Measurements from ENCODE around the gene HDHD5. TPM values are rescaled to one million over a fixed set of nuclear protein-coding genes. Genes with fewer than 3 reads are reported as not detected.

HDHD5 gene
- total RNA-seq, 1 experiment from 2014 or later, result 37.2 TPM

DNA sequence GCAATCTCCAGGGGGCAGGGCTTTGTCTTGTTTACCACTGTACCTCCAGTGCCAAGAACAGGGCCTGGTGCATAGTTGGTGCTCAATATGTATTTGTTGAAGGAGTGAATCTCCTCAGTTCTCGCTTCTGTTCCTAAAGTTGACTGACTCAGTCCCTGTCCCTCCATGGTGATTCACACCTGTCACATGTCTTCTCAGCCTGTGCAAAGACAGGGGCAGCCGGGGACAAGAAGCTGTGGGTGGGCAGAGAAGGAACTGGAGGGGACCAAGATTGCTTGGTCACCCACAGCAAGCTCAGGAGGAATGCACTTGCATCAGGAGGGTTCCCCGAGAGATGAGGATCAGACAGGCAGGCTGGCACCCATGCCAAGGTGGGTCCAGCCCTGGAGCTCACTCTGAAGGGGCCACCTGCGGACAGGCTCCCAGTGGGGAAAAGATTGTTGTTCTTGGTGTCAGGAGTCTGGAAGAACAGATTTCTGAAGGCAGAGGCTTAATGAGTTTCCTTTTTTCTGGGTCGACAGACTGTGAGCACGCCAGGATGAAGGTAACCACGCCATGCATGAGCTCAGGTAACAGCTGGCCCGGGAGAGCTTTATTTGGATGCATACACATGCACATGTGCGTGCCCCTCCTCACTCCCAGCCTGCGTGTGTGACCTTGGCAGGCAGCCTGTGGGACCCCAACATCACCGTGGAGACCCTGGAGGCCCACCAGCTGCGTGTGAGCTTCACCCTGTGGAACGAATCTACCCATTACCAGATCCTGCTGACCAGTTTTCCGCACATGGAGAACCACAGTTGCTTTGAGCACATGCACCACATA, 57.4 kb downstream of the HDHD5 start:
- Histone ChIP-seq H3K27me3 (ENCODE audit: control insufficient read depth, insufficient read depth, low read length) (no peaks in the 10 kb centered on the region), H3K36me3 (ENCODE audit: control insufficient read depth, insufficient read depth, low read length) (no peaks in the 10 kb centered on the region), H3K4me1 (ENCODE audit: control insufficient read depth, insufficient read depth, low read length) (no peaks in the 10 kb centered on the region), H3K27ac (ENCODE audit: low read length) (no peak overlapping the region), H3K4me3 (ENCODE audit: low read depth in 2 of 2, low read length in 2 of 2) (no peak overlapping the region), H3K9me3 (ENCODE audit: control insufficient read depth, insufficient read depth, low read depth, low read length) (no peaks in the 10 kb centered on the region)
- CTCF ChIA-PET, result no interaction called here
- no peak for ATAC-seq
- in situ Hi-C loops (cut with HindIII; ENCODE audit: low pct_unique_long_range_greater_than_20kb, low sequenced_read_pairs), result no loop called here
- TF ChIP-seq TCF7L2 (IDR thresholded peaks at IDR 0.05; ENCODE audit: low read depth, low read length), result no peak
- TF ChIP-seq, protein P1, sequence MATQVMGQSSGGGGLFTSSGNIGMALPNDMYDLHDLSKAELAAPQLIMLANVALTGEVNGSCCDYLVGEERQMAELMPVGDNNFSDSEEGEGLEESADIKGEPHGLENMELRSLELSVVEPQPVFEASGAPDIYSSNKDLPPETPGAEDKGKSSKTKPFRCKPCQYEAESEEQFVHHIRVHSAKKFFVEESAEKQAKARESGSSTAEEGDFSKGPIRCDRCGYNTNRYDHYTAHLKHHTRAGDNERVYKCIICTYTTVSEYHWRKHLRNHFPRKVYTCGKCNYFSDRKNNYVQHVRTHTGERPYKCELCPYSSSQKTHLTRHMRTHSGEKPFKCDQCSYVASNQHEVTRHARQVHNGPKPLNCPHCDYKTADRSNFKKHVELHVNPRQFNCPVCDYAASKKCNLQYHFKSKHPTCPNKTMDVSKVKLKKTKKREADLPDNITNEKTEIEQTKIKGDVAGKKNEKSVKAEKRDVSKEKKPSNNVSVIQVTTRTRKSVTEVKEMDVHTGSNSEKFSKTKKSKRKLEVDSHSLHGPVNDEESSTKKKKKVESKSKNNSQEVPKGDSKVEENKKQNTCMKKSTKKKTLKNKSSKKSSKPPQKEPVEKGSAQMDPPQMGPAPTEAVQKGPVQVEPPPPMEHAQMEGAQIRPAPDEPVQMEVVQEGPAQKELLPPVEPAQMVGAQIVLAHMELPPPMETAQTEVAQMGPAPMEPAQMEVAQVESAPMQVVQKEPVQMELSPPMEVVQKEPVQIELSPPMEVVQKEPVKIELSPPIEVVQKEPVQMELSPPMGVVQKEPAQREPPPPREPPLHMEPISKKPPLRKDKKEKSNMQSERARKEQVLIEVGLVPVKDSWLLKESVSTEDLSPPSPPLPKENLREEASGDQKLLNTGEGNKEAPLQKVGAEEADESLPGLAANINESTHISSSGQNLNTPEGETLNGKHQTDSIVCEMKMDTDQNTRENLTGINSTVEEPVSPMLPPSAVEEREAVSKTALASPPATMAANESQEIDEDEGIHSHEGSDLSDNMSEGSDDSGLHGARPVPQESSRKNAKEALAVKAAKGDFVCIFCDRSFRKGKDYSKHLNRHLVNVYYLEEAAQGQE (IDR thresholded peaks at IDR 0.05; ENCODE audit: insufficient read depth in 1 of 2, low read depth in 2 of 2, low read length in 1 of 2), result no peak
- no peak for TF ChIP-seq POLR2AphosphoS5 (IDR thresholded peaks at IDR 0.05; ENCODE audit: low read depth, low read length)
- TF ChIP-seq SIN3A (IDR thresholded peaks at IDR 0.05; ENCODE audit: borderline replicate concordance, insufficient read depth, low read depth, low read length), result no peak
- TF ChIP-seq, protein P2, sequence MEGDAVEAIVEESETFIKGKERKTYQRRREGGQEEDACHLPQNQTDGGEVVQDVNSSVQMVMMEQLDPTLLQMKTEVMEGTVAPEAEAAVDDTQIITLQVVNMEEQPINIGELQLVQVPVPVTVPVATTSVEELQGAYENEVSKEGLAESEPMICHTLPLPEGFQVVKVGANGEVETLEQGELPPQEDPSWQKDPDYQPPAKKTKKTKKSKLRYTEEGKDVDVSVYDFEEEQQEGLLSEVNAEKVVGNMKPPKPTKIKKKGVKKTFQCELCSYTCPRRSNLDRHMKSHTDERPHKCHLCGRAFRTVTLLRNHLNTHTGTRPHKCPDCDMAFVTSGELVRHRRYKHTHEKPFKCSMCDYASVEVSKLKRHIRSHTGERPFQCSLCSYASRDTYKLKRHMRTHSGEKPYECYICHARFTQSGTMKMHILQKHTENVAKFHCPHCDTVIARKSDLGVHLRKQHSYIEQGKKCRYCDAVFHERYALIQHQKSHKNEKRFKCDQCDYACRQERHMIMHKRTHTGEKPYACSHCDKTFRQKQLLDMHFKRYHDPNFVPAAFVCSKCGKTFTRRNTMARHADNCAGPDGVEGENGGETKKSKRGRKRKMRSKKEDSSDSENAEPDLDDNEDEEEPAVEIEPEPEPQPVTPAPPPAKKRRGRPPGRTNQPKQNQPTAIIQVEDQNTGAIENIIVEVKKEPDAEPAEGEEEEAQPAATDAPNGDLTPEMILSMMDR (IDR thresholded peaks at IDR 0.05), result no peak
- intact Hi-C loops (cut with micrococcal nuclease; ENCODE audit: unreplicated experiment), result no loop called here
- no peak for DNase-seq (ENCODE audit: low read depth, low spot score)
- no TSS peak for BruUV-seq (replicated peaks)
- POLR2A ChIA-PET, result no interaction called here

DNA sequence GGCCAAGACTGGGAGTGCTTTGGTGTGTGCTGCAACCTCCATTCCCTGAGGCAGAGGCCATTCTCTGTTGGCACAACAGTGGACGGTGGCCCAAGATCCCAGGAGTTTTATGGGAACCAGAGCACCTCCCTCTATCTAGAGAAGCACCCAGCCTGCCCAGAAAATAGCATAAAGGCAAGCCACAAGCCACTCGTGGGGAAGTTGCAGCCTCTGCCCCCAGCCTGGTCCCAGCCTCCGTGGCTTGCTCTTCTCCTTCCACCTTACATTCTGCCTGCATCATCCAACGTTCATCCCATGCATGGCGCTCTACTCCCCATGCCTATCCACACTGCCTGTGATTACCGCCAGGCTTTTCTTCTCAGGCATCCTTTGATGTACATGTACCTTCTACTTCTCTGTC, 58.5 kb downstream of the HDHD5 start:
- in situ Hi-C loops (cut with HindIII; ENCODE audit: low pct_unique_long_range_greater_than_20kb, low sequenced_read_pairs) (no loop called here), intact Hi-C loops (cut with micrococcal nuclease; ENCODE audit: unreplicated experiment) (no loop called here)
- Histone ChIP-seq H3K9me3 (ENCODE audit: control insufficient read depth, insufficient read depth, low read depth, low read length) (no peaks in the 10 kb centered on the region), H3K27me3 (ENCODE audit: control insufficient read depth, insufficient read depth, low read length) (no peaks in the 10 kb centered on the region), H3K27ac (ENCODE audit: low read length) (no peak overlapping the region), H3K4me1 (ENCODE audit: control insufficient read depth, insufficient read depth, low read length) (no peaks in the 10 kb centered on the region), H3K4me3 (ENCODE audit: low read depth in 2 of 2, low read length in 2 of 2) (no peak overlapping the region), H3K36me3 (ENCODE audit: control insufficient read depth, insufficient read depth, low read length) (no peaks in the 10 kb centered on the region)
- ATAC-seq, result no peak
- no TSS peak for BruUV-seq (replicated peaks)
- TF ChIP-seq, protein P1 (IDR thresholded peaks at IDR 0.05; ENCODE audit: insufficient read depth in 1 of 2, low read depth in 2 of 2, low read length in 1 of 2), result no peak
- no peak for TF ChIP-seq SIN3A (IDR thresholded peaks at IDR 0.05; ENCODE audit: borderline replicate concordance, insufficient read depth, low read depth, low read length)
- TF ChIP-seq TCF7L2 (IDR thresholded peaks at IDR 0.05; ENCODE audit: low read depth, low read length), result no peak
- TF ChIP-seq POLR2AphosphoS5 (IDR thresholded peaks at IDR 0.05; ENCODE audit: low read depth, low read length), result no peak
- TF ChIP-seq, protein P2 (IDR thresholded peaks at IDR 0.05), result no peak
- no peak for DNase-seq (ENCODE audit: low read depth, low spot score)
- ChIA-PET POLR2A (no interaction called here), CTCF (no interaction called here)

Data from Panc1 (cell line).